Brain pericyte (primary cell): Measurements from ENCODE around the gene OGDHL.
"Not testable (repeated sequence)": the region's sequence is repeated elsewhere in the genome, so short reads cannot be mapped to it uniquely, and the experiment has no call there.

Experiments
- DNase-seq: peaks from one replicate; pipeline ENCODE4 v3.0.0-alpha.2; 2012; ENCODE audit warnings: low read depth, low spot score

Gene OGDHL

GRCh38 chr10:49761789-49762565 lies at the start of gene OGDHL:
TSS of gene OGDHL (minus strand) at chr10:49762323. CDS start at chr10:49758592, 3,731 bp downstream.
- no peak for DNase-seq

- DNase-seq: no peak
These were observed 41.9 kb upstream of the OGDHL start for GRCh38 chr10:49803988-49804387.

DNA sequence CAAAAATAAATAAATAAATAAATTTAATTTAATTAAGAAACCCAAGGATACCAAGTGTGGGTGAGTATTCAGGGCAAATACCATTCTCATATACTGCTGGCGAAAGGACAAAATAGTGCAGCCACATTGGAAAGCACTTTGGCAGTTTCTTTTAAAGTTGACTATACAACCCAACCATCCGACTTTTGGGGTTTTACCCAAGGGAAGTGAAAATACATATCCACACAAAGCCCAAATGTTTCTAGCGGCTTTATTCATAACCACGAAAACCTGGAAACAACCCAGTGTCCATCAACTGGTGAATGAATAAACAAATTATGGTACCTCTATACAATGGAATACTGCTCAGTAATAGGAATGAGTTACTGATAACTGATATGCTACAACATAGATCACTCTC lies 36.2 kb upstream of the OGDHL start:
- DNase-seq: no peak

DNA sequence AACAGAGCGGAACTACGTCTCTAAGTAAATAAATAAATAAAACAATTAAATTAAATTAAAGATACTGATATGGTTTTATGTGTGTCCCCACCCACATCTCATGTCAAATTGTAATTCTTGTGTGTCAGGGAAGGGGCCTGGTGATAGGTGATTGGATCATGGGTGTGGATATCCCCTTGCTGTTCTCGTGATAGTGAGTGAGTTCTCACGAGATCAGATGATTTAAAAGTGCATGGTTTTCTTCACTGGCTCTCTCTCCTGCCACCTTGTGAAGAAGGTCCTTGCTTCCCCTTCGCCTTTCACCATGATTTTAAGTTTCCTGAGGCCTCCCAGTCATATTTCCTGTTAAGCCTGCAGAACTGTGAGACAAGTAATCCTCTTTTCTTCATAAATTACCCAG lies 29.0 kb upstream of the OGDHL start:
- no peak for DNase-seq

GRCh38 chr10:49784681-49785080 lies 22.6 kb upstream of the OGDHL start:
- DNase-seq: no peak

- no peak for DNase-seq
These were observed 21.5 kb upstream of the OGDHL start for GRCh38 chr10:49783645-49784044.

GRCh38 chr10:49781247-49781646 lies 19.1 kb upstream of the OGDHL start:
- DNase-seq: no peak

- DNase-seq: no peak
These were observed 16.1 kb upstream of the OGDHL start for GRCh38 chr10:49778197-49778596.

- DNase-seq: no peak
These were observed 14.7 kb upstream of the OGDHL start for GRCh38 chr10:49776851-49777250.

GRCh38 chr10:49775014-49775413 lies 12.9 kb upstream of the OGDHL start:
- no peak for DNase-seq

DNA sequence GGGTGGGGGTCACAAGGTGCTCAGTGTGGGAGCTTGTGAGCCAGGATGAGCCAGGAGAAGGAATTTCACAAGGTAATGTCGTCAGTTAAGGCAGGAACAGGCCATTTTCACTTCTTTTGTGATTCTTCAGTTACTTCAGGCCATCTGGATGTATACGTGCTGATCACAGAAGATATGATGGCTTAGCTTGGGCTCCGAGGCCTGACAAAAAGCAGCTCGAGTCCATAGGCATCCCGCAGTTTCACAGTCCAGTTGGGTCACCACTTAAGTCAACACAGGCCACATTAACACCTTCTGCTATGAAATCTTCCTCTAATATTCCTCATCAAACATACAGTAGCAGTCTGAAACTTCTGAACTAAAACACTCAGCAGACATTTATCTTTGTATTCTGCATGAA lies 10.8 kb upstream of the OGDHL start:
- not testable (repeated sequence) for DNase-seq

DNA sequence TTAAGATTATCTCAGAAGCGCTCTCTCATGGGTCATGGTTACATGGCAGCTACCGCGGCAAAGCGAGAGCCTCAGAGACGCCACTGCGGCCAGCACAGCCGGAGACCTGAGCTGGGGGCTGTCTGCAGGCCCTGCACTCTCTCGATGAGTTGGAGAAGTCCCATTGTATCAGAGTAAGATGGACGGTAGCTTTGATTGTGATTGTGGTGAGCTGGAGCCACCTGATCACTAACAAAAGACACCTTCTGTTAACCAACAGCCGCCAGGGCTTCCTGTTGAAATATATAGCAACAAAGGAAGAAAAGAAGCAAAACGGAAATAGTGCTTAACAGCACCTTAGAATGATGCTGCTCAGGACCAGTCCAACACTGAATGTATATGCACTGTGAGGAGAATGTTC lies 8.9 kb upstream of the OGDHL start:
- not testable (repeated sequence) for DNase-seq

DNA sequence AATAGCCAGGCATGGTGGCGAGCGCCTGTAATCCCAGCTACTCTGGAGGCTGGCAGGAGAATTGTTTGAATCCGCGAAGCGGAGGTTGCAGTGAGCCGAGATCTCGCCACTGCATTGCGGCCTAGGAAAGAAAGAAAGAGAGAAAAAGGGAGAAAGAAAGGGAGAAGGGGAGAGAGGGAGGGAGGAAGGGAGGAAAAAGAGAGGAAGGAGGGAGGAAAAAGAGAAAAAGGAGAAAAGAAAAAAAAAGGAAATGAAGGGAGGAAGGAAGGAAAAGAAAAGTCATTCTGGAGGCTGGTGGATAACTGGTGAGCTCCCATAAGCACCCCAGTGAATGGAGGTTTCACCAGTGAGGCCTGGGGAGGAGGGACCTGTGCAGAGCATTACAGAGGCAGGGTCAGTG lies 7.6 kb upstream of the OGDHL start:
- DNase-seq: no peak

DNA sequence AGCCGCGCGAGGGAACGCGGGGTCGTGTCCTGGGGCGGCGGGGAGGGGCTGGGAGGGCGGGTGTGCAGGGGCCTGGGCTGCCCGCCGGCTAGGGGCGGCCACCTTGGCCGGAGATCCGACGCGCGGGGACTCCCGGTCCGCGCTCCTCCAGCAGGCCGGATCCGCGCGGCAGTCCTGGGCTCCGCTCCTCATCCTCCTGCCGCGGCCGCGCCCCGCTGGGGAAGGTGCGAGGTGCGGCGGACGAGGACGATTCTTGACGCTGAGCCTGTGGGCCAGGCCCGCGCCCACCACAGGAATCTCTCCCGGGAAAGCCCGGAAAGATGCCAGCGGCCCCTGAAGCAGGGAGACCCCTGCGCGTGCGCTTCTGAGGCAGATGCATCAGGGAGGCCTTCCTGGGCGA lies 6.6 kb upstream of the OGDHL start:
- DNase-seq: no peak

DNA sequence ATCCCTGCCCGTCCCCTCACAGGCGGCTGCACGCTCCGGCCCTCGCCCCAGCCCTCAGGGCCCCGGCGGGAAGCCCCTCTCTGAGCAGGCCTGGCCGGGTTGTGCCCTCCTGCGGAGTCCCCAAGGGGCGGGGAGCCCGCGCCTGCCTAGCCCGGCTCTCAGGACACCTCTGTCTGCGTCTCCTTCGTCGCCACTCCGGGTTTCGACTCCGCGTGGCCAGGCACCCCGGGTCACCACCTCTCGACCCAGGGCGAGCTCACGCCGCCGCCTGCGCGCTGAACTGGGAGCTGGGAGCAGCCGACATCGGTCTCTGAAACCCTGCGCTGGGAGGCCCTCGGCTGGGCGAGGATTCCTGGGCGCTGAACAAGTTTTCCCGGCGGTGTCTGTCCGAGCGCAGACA lies 6.2 kb upstream of the OGDHL start:
- no peak for DNase-seq

DNA sequence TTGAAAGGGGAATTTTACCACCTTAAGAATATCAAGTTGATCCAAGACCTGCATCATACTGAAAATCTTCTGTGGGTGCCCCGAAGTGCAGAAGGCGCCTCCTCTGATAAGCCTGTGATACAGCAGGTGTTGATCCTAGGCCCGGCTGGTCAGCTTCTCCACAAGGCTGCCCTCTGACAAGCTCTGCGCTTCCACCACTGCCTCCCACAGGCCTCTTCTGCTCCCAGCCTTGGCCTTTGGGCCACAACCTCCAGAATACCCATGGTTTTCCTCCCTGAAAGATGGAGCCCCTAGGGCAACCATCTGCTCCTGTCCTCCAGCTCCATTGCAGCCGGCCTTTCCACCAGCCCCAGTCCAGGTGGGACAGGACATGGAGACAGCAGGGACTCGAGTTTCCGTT lies 5.6 kb upstream of the OGDHL start:
- no peak for DNase-seq

DNA sequence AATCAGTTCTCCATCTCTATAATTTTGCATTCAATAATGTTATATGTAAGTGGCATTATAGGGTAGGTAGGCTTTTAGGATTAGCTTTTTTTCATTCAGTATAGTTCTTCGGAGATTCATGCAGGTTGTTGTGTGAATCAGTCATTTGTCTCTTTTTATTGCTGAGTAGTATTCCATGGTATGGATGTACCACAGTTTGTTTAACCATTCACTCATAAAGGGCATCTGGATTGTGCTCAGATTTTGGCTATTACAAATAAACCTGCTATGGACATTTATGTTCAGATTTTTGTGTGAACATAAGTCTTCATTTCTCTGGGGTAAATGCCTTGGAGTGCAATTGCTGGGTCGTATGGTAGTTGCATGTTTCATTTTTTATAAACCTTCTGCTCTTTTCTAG lies 4.4 kb upstream of the OGDHL start:
- no peak for DNase-seq

DNA sequence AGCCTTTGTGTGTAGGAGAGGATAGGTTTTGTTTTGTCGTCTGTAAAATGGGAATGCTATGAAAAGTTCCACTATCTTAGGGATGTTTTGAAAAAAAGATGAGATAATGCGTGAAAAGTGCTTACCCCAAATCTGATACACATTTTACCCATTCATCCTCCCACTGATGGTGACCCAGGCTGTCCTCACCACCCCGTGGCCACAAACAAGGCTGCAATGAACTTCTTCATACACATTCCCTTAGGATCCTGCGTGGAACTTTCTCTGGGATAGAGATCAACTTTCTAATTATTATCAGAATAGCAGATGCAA lies 399 bp upstream of the OGDHL start:
- no peak for DNase-seq

- no peak for DNase-seq
These were observed 828 bp downstream of the OGDHL start for GRCh38 chr10:49761201-49761788.

DNA sequence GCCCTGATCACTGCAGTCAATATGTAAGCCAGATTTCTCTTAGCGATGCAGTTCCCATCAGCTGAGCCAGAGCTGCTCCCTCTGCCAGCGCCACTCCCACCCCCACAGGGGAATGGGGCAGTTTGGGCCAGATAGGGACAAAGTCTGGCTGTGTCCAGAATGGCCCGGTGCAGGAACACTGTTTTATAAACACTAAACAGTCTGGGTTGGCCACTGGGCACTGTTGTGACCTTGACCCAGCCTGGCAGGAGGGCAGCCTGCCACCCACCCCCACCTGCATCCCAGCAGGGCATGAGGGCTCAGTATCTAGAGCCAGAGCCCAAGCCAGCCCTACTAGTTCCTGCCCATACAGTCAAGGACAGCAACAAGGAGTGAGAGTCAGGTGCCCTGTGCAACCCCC lies 1.3 kb downstream of the OGDHL start:
- DNase-seq: no peak

DNA sequence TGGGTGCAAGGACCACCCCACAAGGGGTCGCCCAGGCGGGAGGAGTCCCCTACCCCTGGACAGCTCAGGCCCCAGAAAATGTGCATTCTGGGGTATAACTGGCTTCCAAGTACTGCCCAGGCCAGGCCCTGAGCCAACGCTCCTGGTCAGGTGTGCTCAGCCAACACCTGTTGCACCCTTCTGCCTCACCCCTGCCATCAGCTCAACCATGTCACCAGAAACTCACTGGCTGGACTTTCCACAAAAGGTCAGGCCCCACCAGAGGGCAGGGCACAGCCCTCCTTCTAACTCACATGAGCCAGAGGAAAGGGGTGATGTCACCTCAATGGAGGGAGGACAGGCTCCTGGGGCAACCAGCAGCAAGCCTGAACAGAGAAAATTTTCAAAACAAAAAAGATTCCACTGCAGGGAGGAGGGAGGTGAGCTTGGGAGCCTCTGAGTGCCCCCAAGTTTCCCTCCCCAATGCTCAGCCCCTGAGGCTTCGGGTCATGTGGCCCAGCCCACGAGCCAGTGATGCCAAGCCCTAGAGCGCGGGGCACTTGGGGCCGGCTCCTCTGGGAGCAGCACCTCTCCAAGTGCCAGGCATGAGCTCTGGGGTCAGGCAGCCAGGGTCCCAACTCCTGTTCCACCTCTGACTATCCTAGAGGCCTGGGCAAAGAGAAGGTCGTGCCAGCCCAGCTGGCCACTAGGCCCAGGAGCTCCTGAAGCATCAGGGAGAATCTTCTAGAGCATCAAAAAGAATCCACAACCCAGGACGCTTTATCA lies 2.2 kb downstream of the OGDHL start:
- DNase-seq: no peak

DNA sequence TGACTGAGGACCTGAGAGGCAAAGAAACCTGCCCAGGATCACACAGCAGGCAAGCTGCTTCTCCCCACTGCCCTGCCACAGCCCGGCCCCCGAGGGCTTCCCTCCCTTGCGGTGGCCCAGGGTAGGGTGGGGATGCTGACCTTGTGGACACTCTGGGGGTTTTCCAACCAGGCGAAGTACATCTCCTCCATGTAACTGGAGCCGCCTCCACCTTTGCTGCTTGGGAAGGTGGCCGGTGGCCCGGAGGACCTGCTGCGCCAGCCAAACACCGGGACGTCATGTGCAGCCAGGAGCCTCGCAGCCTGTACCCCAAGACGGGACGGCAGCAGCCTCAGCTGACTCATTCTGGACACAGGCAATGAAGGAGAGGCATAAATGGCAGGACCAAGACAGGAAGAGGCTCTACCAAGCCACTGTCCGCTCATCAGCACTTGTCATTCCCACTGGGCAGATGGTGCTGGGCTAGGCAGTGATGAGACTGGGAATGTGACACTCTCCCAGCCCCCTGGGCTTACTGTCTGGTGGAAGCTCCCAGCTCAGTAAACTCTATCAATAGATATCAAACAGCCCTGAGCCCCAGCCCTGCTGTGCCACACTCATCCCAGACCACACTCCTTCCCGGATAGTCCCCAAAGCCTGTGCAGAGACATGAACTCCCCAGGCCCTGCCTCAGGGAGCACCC lies 3.7 kb downstream of the OGDHL start:
- no peak for DNase-seq
